Kidney glomerular epithelial cell (primary cell): ENCODE data around the gene TRPV4.

Experiments
- DNase-seq: peaks from one replicate; lab custom pipeline; 2025; lab: John Stamatoyannopoulos, UW

The TRPV4 gene

DNA sequence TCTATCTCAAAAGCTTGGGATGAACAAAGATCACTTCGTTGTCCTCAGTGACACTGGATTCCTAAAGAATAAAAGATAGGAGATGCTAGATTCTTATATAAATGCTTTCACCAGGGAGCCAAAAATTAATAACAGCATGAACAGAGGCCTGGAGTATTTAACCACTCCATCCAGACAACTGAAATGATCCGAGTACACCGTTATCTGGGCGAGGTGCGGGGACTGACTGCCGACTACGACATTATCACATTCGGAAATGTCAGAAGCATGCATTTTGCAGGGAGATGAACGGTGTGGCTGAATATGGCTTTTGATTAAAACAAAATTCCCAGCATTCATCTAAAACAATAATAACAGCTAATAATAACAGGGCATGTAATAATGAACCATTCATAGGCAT is 56.6 kb downstream of the TRPV4 start:
- no peak for DNase-seq

DNA sequence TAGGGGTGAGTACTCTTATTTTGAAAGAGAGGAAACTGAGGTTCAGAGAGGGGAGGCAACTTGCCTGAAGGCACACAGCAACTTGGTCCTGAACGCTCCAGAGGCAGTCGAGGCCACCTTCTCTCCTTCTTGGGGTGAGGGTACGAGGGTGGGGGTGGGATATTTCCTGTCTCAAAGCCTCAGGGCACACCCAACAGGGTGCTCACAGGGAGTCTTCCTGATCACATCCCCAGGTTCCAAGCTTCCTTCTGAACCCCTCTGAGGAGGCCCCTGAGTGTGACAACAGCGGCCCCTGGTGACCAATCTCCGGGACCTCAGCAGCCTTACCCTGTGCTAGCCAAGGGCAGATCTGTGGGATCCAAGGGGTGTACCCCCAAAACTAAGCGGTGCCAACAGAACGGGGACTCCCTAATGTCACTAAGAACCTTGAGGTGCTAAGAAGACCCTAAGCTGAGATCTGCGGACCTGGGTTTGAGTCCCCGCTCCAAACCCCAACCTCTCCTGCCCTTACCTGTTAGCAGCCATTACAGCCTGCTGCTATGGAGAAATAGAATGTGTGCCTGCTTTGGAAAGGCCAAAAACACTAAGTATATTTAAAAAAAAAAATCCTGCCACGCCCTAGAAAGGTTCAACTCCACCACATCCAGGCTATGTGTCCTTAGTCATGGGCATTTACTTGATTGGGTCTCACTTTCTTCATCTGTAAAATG is 57.9 kb downstream of the TRPV4 start:
- DNase-seq, result peak; percentile 56

DNA sequence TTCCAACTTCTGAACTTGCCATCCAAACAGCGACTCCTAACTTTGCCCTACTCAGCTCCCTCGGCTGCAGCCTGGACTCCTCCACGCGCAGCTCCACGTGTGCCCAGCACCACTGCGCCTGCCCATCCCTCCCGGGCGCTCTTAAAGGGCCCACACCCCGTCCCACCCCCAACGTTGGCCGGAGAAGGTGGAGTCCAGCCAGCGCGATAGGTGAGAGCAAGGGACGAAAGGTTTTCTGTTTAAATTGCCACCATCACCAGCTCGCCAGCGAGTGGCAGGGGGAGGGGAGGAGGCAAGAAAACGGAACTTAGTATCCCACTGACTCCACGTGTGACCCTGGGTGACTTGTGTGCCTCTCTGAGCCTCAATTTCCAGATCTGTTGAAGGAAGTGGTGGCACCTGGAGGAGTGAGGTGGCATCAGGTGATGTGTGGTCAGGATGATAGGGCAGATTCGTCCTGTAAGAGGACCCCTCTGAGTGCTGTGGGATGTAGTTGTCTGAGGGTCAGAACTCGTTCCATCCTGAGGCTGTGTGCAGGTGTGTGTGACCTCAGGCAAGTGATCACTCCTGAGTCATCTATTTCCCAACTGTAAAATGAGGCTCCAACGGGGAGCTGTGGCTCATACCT is 59.7 kb downstream of the TRPV4 start:
- no peak for DNase-seq

DNA sequence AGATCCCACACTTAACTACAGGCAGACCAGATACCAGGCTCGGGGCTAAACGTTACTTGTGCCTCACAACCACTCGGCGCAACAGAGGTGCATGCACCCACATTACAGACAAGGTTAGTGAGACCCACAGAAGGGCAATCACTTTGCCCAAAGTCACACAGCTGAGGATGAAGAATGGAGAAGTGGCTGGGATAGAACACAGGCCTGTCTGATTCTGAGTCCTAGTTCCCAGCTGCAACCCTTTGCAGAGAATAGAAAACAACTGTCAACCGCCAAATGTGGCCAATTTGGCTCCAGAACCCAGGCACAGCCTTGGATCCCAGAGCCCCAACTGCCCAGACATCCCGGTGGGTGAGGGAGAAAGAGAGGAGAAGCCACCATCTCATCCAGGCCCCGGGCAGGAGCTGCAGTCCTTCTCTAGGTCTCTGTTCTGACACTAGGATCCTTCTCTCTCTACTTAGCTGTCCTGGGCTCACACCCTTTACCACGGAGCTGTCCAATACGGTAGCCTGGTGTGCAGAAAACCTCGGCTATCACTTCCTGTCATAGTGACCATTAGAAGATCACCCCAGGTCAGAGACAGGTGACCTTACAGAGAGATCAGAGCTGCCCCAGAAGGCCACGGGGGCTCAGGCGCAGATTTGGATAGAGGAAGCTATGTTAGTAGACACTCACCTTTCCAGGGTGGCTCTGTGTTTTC is 60.4 kb downstream of the TRPV4 start:
- no peak for DNase-seq

DNA sequence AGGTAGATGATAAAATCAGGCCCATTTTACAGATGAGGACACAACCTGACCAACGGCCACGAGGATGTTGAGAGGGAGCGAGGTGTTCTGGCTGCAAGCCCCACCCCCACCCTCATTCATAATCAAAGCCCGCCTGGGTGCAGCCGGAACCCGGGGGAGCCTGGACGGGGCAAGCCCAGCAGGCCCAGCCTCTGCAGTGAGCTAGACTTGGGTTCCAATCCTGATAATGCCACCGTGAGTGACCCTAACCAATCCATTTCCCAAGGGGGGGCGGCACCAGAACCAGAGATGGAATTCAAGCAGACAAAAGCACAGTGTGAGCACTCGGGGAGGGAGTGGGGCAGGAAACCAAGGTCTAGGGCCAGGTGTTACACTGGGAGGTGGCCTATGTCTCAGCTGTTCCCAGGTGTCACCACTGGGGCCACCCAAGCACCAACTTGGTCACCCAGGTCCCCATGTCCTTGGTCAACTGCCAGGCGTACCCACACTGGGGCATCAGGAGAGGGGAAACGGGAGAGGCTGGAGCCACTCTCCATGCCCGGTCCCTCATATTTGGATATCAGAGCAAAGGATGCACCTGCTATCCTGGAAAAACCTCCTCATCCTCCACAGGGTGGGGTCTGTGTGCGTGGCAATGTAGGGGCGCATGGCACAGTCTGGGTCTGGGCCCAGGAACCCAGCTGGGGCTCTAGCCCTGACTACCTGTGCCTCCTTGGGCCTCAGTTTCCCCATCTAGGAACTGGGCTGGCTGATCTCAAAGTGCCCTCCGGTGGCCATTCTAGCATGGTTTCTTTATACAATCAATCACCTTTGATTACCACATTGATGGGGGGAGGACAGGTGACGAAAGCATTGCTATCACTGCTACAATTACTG is 61.2 kb downstream of the TRPV4 start:
- DNase-seq, result no peak

DNA sequence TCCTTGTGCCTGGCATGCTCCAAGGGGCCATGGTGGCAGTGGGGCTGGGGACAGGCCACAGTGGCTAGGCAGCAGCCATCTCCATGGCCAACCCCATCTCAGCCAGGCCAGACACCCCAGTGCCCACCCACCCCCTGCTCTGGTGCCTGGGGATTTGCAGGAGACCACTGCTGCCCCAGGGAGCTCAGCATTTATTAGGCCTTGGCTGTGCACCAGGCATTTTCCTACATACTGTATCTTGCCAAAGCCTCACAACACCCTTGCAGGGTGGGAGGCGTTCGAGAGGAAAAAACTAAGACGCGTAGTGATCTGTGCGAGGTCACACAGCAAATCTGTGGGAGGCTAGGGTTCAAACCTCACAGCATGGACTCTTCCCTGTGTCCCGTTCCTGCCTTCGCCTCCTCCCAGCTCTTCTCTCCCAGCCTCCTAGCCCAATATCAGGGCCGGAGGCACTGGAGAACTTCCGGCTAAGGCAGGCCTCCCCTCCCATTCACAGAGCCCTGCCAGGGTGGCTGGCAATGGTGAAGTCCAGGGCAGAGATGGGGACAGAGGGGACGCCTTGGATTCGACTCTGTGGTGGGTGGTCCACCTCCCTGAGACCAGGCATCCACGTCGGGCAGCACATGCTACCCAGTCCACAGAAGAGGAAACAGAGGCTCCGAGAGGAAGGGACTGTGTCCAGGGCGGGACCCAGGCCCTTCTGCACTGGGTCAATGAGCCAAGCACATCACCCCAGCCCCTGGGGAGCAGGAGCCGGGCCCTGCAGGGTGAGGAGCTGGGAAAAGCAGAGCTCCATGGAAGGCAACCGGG is 62.1 kb downstream of the TRPV4 start:
- DNase-seq, result no peak

DNA sequence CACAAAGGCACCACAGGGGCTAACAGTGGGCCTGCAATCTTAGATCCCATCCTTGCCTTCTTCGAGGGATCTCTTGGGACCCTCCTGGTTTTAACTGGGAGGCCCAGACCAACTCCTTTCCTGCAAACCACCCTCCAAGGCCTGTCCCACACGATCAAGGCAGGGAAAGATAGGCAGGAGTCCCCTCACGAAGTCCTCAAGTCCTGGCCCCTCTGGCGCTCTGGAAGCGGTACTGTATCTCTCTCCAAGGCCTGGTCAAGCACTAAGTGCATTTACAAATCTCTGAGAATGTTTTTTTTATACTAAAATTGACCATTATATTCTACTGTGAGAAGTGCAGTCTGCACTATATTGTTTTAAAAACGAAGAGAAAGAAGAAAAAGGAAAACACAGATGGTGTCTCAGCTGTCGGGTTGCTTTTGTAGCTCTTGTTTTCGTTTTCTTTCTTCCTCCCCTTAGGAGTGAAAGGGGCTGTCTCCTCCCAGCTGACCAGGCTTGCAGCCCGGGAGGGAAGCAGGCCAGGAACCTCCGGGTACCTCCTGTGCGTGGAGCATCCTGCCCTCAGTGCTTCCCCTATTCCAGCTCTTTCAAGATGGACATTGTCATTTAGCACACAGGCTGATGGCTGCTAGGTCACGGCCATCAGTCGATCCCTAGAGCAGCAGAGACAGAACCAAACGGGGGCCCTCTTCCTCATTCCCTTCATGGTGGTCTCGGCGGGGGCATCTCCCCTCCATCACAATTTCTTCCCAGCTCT is 62.9 kb downstream of the TRPV4 start:
- no peak for DNase-seq

DNA sequence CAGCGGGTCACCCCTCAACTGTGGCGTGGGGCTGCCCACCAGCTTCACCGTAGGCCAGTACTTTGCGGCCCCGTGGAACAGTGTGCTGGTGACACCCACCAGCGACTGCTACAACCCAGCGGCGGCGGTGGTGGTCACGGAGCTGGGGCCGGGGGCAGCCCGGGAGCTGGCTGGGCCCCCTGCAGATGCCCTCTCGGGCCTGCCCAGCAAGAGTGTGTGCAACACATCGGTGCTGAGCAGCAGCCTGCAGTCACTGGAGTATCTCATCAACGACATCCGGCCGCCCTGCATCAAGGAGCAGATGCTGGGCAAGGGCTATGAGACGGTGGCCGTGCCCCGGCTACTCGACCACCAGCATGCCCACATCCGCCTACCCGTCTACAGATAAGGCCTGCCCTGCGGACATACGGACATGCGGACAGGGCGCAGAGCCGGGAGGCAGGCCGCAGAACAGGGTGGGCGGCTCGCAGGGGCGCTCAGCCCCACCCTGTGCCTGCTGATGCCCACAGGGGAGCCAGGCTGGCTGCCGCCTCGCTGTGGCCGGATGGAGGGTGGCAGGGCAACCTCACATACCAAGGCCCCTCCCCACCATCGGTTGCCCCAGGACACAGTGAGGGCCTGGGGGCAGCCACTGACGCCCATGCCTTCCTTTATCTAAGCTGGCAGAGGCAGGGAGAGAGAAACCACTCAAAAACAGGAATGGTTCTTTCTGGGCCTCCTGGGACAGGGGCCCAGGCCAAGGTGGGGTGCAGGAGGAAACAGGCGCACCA is 64.1 kb downstream of the TRPV4 start:
- DNase-seq, result no peak

DNA sequence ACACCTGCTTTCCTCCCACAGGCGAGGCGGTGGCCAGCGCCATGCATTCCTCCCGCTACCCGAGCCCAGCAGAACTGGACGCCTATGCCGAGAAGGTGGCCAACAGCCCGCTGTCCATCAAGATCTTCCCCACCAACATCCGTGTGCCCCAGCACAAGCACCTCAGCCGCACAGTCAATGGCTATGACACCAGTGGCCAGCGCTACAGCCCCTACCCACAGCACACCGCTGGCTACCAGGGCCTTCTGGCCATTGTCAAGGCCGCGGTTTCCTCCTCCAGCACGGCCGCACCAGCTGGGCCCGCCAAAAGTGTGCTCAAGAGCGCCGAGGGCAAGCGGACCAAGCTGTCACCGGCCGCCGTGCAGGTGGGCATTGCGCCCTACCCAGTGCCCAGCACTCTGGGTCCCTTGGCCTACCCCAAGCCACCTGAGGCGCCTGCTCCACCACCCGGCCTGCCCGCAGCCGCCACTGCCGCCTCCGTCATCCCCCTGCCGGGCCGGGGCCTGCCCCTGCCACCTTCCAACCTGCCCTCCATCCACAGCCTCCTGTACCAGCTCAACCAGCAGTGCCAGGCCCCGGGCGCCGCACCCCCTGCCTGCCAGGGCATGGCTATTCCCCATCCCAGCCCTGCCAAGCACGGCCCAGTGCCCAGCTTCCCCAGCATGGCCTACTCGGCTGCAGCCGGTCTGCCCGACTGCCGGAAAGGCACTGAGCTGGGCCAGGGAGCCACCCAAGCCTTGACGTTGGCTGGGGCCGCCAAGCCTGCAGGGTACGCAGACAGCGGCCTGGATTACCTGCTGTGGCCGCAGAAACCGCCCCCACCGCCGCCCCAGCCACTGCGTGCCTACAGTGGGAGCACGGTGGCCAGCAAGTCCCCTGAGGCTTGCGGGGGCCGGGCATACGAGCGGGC is 65.0 kb downstream of the TRPV4 start:
- no peak for DNase-seq

DNA sequence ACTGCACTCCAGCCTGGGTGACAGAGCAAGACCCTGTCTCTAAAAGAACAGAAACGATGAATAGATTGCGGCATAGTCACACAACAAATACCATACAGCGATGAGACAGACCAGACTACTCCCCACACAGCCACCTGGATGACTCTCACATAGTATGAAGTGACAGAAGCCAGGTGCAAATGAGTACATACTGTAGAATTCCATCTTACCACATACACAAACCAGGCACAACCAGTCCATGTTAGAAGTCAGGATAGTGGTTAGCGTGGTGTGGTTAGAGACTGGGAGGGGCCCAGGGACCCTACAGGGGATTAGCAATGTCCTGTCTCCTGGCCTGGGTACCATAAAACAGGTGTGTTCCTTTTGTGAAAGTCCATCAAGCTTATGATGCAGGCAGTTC is 65.7 kb downstream of the TRPV4 start:
- no peak for DNase-seq

DNA sequence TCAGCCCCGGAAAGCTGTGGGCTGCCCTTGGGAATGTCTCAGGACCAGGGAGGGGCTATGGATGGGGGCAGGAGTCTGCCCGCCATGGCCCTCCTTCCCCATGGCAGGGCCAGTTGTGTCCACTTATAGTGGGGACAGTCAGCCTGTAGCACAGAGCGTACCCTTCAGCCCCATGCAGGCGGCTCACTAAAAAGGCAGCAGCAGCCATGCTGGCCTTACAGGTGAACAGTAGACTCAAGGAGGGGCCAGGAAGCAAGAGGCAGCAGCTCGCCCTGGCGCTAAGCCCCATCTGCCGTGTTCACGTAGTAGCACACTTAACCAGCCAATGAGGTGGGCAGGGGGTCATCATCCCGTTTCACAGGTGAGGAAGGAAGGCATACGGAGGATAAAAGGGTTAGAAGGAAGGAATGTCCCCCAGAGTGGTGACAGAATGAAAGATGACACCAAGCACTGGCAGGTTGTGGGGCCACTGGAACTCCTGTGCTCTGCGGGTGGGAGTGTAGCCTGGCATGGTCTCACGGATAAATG is 66.9 kb downstream of the TRPV4 start:
- DNase-seq, result no peak

DNA sequence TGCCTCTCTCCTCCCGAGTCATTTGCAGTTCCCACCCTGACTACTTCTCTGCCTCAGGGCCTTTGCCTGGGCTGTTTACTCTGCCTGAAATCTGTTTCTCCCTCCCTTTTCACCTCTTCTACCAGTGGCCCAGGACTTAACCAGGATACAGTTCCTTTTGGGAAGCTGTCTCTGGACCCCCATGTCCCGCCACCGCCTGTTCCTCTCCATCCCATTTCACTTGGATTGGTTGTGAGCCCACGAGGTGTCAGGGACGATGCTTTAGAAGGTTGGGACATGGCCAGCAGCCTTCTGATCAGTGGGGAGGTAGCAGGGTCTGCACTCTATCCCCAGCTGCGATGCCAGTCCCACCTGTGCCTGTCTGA is 67.8 kb downstream of the TRPV4 start:
- DNase-seq, result no peak

DNA sequence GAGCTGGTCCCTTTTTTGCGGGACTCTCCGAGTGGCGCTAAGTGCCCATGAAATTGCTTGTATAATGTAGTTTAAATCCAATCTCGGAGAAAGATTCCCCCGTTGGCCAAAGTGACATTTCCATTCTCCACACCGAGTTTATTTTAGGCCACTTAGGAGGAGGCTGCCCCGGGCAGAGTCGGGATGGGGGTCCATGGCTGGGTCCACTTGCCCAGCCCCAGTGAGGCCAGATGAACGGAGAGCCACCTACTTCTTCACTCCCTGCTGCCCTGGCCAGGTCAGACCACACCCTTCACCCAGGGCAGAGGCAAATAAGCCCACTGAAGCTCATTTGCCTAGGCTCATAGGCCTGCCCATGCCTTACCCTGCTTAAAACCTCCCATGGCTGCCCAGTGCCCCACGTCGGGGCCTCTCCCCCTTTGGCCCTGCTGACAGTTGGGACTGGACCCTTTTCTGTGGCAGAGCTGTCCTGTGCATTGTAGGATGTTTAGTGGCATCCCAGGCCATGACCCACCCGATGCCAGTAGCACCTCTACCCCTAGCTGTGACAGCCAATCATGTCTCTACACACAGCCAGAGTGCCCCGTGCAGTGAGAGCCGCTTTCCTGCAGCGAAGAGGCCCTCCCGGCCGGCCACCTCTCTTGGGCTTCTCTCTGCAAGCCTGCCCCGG is 68.3 kb downstream of the TRPV4 start:
- no peak for DNase-seq

DNA sequence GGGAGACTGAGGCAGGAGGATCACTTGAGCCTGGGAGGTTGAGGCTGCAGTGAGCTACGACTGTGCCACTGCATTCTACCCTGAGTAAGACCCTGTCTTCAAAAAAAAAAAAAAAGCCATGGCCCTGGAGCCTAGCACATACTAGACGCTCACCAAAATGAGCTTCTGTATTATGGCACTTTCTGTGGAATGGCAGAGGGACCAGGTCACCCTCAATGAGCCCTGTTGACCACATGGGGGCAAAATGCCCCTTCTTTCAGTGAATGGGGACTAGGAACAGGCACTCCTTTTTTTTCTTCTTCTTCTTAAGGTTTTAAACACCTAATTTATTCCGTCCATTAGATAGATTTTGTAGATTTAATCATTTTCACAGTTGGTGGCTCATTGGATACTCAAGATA is 69.1 kb downstream of the TRPV4 start:
- no peak for DNase-seq

DNA sequence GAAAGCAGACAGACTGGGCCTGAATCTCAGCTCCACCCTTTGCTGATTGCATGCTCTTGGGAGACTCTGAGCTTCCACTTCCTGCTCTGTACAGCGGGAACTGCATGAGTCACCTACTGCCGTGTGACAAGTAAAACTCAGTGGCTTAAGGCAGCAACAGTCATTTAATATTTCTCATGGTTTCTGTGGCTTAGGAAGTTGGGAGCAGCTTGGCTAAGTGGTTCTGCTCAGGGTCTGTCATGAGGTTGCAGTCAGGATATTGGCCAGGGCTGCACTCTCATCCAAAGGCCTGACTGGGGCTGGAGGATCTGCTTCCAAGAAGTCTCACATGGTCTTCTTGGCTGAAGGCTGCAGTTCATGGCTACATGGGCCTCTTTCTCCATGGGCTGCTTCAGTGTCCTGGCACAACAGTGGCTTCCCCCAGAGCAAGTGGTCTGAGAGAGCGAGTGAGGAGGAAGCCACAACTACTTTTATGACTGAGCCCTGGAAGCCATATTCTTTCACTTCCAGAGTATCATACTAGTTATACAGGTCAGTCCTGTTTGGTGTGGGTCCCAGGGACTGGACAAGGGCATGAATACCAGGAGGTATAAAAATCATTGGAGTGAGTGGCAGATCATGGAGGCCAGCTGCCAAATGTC is 69.9 kb downstream of the TRPV4 start:
- no peak for DNase-seq

DNA sequence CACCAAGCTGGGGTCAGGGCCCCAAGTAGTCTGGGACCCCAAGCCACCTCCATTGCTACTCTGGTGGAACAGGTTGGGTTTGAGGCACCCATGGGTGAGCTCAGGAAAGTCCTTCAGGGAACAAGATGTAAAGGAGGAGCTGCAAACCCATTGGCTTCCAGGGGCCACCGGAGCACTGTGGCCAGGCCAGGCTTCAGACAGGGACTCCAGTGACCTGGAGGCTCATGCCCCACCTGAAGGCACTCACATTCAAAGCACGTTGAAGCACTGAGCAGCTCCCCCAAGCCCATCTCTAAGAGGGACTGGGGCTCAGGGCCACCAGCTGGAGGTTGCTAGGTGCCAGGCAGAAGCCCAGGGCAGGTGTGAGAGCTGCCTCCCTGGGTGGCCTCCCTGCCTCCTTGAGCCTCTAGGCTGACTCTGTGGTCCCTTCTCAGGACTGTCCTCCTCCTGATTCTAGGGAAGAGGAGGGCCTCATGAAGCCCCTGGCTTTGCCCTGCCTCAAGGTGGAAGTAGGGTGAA is 70.5 kb downstream of the TRPV4 start:
- DNase-seq, result no peak

DNA sequence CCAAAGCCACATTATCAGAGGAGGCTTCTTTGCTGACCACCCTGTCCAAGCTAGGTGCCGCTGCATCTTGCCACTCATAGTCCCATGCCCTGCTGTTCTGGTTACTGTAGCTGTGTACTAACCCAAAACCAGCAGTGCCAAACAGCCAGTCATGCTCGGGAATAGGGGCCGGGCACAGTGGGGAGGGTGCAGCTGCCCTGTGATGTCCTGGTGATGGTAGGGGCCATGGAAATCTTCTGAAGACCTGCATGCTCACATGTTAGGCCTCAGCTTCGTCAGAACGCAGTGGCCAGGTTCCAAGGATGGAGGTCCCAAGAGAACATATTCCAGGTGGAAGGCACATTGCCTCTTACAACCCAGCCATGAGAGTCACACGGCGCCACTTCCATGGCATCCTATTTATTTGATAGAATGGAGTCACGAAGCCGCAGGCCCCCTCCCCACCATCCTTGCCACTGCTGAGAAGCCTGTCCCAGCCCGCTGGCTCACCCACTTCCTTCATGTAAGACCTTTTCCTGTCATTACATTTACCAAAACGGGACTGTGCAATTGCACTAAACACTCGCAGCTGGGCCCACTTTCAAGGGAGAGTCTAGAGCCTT is 71.0 kb downstream of the TRPV4 start:
- DNase-seq, result no peak
